ENCODE measurements around the gene LSM12. TPM values are rescaled to one million over a fixed set of nuclear protein-coding genes. Genes with fewer than 3 reads are reported as not detected.

Gene LSM12
- total RNA-seq, 1 experiment from 2014 or later = 128 TPM

- H3K4me1 Mint-ChIP-seq = peaks cover 19 to 23% of the 10 kb centered on the region in 2 experiments
- no peak overlapping the region; a peak in 1 of 7 replicates for H3K27ac Mint-ChIP-seq
- H3K4me3 Mint-ChIP-seq = no peak overlapping the region; a peak in 1 of 5 replicates
- H2BK120ac ChIP-seq (ENCODE audit: low read depth, low read length, poor library complexity, severe bottlenecking) = no peak overlapping the region
- peaks cover 3% of the 10 kb centered on the region; the same call in 1 of the 2 replicates for H3K4me1 ChIP-seq (ENCODE audit: insufficient read depth, low read length)
- peaks cover 6% of the 10 kb centered on the region for H4K20me1 ChIP-seq (ENCODE audit: control insufficient read depth, insufficient read depth, insufficient read length)
- no peak overlapping the region for H3K4ac ChIP-seq (ENCODE audit: low read depth, low read length)
- H3K27me3 ChIP-seq (ENCODE audit: insufficient read depth, low read length) = no peaks in the 10 kb centered on the region
- no peaks in the 10 kb centered on the region for H3K79me1 ChIP-seq (ENCODE audit: insufficient read depth, low read depth, low read length, poor library complexity, severe bottlenecking)
- no CpG with 5 or more reads among the region's 4 CpGs for WGBS (ENCODE audit: extremely low coverage, insufficient read length, low lambda C conversion rate)
- no peak overlapping the region for H2BK5ac ChIP-seq (ENCODE audit: insufficient read length, low read length)
- H3K9ac ChIP-seq (ENCODE audit: extremely low read depth, insufficient read length, low read length) = no peak overlapping the region
- H3K4me2 ChIP-seq (ENCODE audit: insufficient read depth, insufficient read length, low read length) = no peak overlapping the region
- H2AK5ac ChIP-seq (ENCODE audit: insufficient read length, low read length) = no peak overlapping the region
- H3K23me2 ChIP-seq (ENCODE audit: insufficient read length, low read depth, low read length, poor library complexity, severe bottlenecking) = peaks cover 24% of the 10 kb centered on the region
- no peak overlapping the region for H3T11ph ChIP-seq (ENCODE audit: low read length)
- peaks cover 7 to 18% (median 16%) of the 10 kb centered on the region in 3 experiments; a peak in 6 of 7 replicates for H3K36me3 Mint-ChIP-seq (ENCODE audit: insufficient read depth in 1 of 3, low read depth in 3 of 3)
- no peak overlapping the region for H3K56ac ChIP-seq (ENCODE audit: insufficient read length, low read depth, low read length)
- H2BK12ac ChIP-seq (ENCODE audit: insufficient read length, low read depth, low read length) = no peak overlapping the region
- no peaks in the 10 kb centered on the region for H3K9me3 Mint-ChIP-seq
- no peak overlapping the region for H4K5ac ChIP-seq (ENCODE audit: insufficient read length, low read depth, low read length)
- H3K23ac ChIP-seq (ENCODE audit: insufficient read length, low read depth, low read length) = no peak overlapping the region
- no peak overlapping the region for H3K18ac ChIP-seq (ENCODE audit: insufficient read length, low read depth, low read length)
- no peak for DNase-seq
- H2BK20ac ChIP-seq (ENCODE audit: low read depth, low read length, poor library complexity, severe bottlenecking) = no peak overlapping the region
- H3K14ac ChIP-seq (ENCODE audit: insufficient read depth, low read length) = no peak overlapping the region
- H4K8ac ChIP-seq (replicated peaks; ENCODE audit: insufficient read length, low read depth, low read length) = no peak overlapping the region
- H3K27ac ChIP-seq (ENCODE audit: insufficient read length, low read depth, low read length) = no peak overlapping the region
- peaks cover 4% of the 10 kb centered on the region for H3K27me3 Mint-ChIP-seq (ENCODE audit: low read depth)
- no peak overlapping the region for H2BK15ac ChIP-seq (ENCODE audit: low read depth, low read length)
- no peak overlapping the region for H2AFZ ChIP-seq (ENCODE audit: low read length)
- no peak overlapping the region for H4K91ac ChIP-seq (ENCODE audit: insufficient read length, low read depth, low read length)
- no peaks in the 10 kb centered on the region for H3K79me2 ChIP-seq (ENCODE audit: insufficient read depth, low read length)
- TF ChIP-seq CTCF (conservative IDR thresholded peaks at IDR 0.05) = no peak
- H3K9me3 ChIP-seq (ENCODE audit: control insufficient read depth, low read depth, low read length) = no peaks in the 10 kb centered on the region
Measured at GRCh38 chr17:44010966-44011647, 55.4 kb downstream of the LSM12 start.

All from H9 (cell line).